ENCODE data around the gene SLC15A3. TPM values are rescaled to one million over a fixed set of nuclear protein-coding genes. Genes with fewer than 3 reads are reported as not detected.

The SLC15A3 gene
- polyA plus RNA-seq, 3 donors, result 27.1 to 121 (median 35.0) TPM

DNA sequence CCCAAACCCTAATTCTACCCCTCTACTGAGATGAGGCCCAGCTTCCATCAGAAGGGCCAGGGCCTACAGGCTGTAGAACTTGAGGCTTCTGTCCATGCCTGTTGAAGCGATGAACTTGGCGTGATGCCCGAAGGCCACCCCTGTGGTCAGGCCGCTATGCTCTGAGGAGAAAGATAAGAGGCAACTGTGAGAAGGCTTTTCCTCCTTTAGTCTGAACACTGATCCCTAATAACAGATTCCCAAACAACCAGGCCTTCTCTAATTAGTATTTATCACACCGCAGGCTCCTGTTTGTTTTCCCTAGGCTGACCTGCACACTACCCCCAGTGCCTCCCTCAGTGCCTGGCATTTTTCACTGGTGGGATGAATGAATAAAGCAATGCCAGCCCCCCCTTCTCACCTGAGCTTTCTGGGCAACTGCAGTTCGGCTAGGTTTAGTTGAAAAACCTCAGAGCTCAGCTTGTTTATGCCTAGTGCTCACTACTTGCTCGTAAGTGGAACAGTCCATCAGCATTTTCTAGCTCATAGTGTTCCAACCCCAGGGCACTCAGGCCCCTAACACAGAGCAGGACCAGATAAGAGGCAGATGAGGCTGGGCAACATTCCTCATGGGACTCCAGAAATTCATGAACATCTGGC lies 60.8 kb downstream of the SLC15A3 start:
- H3K9me3 ChIP-seq (replicated peaks in 1 of 2; ENCODE audit: control insufficient read depth in 1 of 2, insufficient read depth in 1 of 2, low read length in 2 of 2), result no peaks in the 10 kb centered on the region
- no peak for DNase-seq
- no peak overlapping the region for H3K4me3 Mint-ChIP-seq
- H3K9ac ChIP-seq (ENCODE audit: insufficient read depth, low read length, poor library complexity, severe bottlenecking), result no peak overlapping the region
- peaks cover 23% of the 10 kb centered on the region for H3K4me1 Mint-ChIP-seq
- TF ChIP-seq, protein P1, sequence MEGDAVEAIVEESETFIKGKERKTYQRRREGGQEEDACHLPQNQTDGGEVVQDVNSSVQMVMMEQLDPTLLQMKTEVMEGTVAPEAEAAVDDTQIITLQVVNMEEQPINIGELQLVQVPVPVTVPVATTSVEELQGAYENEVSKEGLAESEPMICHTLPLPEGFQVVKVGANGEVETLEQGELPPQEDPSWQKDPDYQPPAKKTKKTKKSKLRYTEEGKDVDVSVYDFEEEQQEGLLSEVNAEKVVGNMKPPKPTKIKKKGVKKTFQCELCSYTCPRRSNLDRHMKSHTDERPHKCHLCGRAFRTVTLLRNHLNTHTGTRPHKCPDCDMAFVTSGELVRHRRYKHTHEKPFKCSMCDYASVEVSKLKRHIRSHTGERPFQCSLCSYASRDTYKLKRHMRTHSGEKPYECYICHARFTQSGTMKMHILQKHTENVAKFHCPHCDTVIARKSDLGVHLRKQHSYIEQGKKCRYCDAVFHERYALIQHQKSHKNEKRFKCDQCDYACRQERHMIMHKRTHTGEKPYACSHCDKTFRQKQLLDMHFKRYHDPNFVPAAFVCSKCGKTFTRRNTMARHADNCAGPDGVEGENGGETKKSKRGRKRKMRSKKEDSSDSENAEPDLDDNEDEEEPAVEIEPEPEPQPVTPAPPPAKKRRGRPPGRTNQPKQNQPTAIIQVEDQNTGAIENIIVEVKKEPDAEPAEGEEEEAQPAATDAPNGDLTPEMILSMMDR (IDR thresholded peaks at IDR 0.05), result no peak
- whole genome bisulfite sequencing (ENCODE audit: insufficient coverage), result 42% methylated on average over 2 of the region's 7 CpGs
- no peaks in the 10 kb centered on the region for H4K20me1 ChIP-seq (ENCODE audit: insufficient read depth, low read length)
- peaks cover 30 to 64% of the 10 kb centered on the region in 2 donors for H3K36me3 ChIP-seq (replicated peaks in 1 of 2; ENCODE audit: control insufficient read depth in 1 of 2, insufficient read depth in 2 of 2, low read length in 2 of 2)
- H3K36me3 Mint-ChIP-seq, result peaks cover 58 to 66% of the 10 kb centered on the region in 2 donors
- no peaks in the 10 kb centered on the region for H3K79me2 ChIP-seq (ENCODE audit: insufficient read depth, low read length)
- H3K4me2 ChIP-seq (replicated peaks; ENCODE audit: extremely low read depth, low read length, poor library complexity, severe bottlenecking), result no peak overlapping the region
- no peaks in the 10 kb centered on the region for H3K27me3 Mint-ChIP-seq (ENCODE audit: low read depth in 3 of 3)
- peaks cover 11 to 12% of the 10 kb centered on the region in 2 donors for H3K4me1 ChIP-seq (ENCODE audit: control insufficient read depth in 1 of 2, insufficient read depth in 2 of 2, low read length in 2 of 2)
- H3K9me3 Mint-ChIP-seq, result peaks cover 0 to 2% (median 0%) of the 10 kb centered on the region in 7 donors
- H3K27ac Mint-ChIP-seq, result peak overlapping the region in 4 of 7 donors; percentile 12 to 60 (median 46)
- no peak overlapping the region for H3K4me3 ChIP-seq (replicated peaks in 1 of 3; ENCODE audit: low read depth in 2 of 3, low read length in 3 of 3)
- H3K27me3 ChIP-seq (ENCODE audit: control insufficient read depth in 2 of 2, insufficient read depth in 2 of 2, low read length in 2 of 2), result no peaks in the 10 kb centered on the region
- no peak overlapping the region for H2AFZ ChIP-seq (ENCODE audit: insufficient read depth, low read depth, low read length, poor library complexity, severe bottlenecking)
- intact Hi-C loops (cut with micrococcal nuclease), result loop anchor here in 1 of 2 donors (5.0 kb wide), 1 partner anchor 59 kb away; no protein-coding TSS in a partner anchor
- H3K27ac ChIP-seq (ENCODE audit: low read depth in 1 of 2, low read length in 2 of 2), result no peak overlapping the region

DNA sequence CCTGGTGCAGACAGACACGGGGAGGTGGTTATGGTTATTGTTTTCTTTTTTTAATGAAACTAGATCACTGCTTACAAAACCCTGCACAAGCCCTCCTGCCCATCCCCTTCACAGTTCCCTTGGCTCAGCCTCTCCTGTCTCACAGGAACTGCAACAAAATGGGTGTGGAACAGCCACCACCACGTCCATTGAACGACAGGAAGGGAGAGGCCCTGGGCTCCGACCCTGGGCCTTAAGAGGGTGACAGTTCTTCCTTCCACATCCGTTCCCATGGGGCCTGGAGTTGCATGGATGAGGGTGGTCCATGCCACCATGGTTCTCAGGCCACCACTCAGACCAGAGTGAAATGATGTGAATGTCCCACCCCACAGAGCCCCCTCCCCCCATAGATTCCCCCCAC lies 61.3 kb downstream of the SLC15A3 start:
- H2AFZ ChIP-seq (ENCODE audit: insufficient read depth, low read depth, low read length, poor library complexity, severe bottlenecking), result no peak overlapping the region
- no peak overlapping the region for H3K9ac ChIP-seq (ENCODE audit: insufficient read depth, low read length, poor library complexity, severe bottlenecking)
- DNase-seq, result no peak
- TF ChIP-seq, protein P1 (IDR thresholded peaks at IDR 0.05), result no peak
- Mint-ChIP-seq H3K36me3 (peaks cover 52 to 61% of the 10 kb centered on the region in 2 donors), H3K27me3 (ENCODE audit: low read depth in 3 of 3) (no peaks in the 10 kb centered on the region), H3K27ac (peak overlapping the region in 6 of 7 donors; percentile 7 to 74 (median 49)), H3K9me3 (peaks cover 0 to 2% (median 0%) of the 10 kb centered on the region in 7 donors), H3K4me3 (peak overlapping the region in 1 of 2 donors; percentile 62), H3K4me1 (peaks cover 21% of the 10 kb centered on the region)
- H3K9me3 ChIP-seq (replicated peaks in 1 of 2; ENCODE audit: control insufficient read depth in 1 of 2, insufficient read depth in 1 of 2, low read length in 2 of 2), result no peaks in the 10 kb centered on the region
- H3K4me1 ChIP-seq (ENCODE audit: control insufficient read depth in 1 of 2, insufficient read depth in 2 of 2, low read length in 2 of 2), result peaks cover 11 to 12% of the 10 kb centered on the region in 2 donors
- peaks cover 26 to 58% of the 10 kb centered on the region in 2 donors for H3K36me3 ChIP-seq (replicated peaks in 1 of 2; ENCODE audit: control insufficient read depth in 1 of 2, insufficient read depth in 2 of 2, low read length in 2 of 2)
- no peak overlapping the region for H3K4me3 ChIP-seq (replicated peaks in 1 of 3; ENCODE audit: low read depth in 2 of 3, low read length in 3 of 3)
- H3K79me2 ChIP-seq (ENCODE audit: insufficient read depth, low read length), result no peaks in the 10 kb centered on the region
- no peaks in the 10 kb centered on the region for H3K27me3 ChIP-seq (ENCODE audit: control insufficient read depth in 2 of 2, insufficient read depth in 2 of 2, low read length in 2 of 2)
- H3K27ac ChIP-seq (ENCODE audit: low read depth in 1 of 2, low read length in 2 of 2), result peak overlapping the region in 1 of 2 donors; percentile 61
- intact Hi-C loops (cut with micrococcal nuclease), result loop anchor here in 1 of 2 donors (5.0 kb wide), 1 partner anchor 58 kb away; no protein-coding TSS in a partner anchor
- H4K20me1 ChIP-seq (ENCODE audit: insufficient read depth, low read length), result no peaks in the 10 kb centered on the region
- H3K4me2 ChIP-seq (replicated peaks; ENCODE audit: extremely low read depth, low read length, poor library complexity, severe bottlenecking), result no peak overlapping the region
- no CpG with 5 or more reads among the region's 5 CpGs for WGBS (ENCODE audit: insufficient coverage)

All from CD14-positive monocyte (primary cell).